Camera-type eye (tissue), 1 donor: ENCODE results near the gene PDP2. TPM values are rescaled to one million over a fixed set of nuclear protein-coding genes. Genes with fewer than 3 reads are reported as not detected.

ENCODE experiments used
- total RNA-seq: library from RNA; depleted of rRNA; stranded (reverse); fragments of >200 nt; gene quantifications from one replicate; pipeline ENCODE4 v1.2.3, GENCODE V29; 2014

PDP2 gene
- total RNA-seq = 12.7 TPM

GRCh38 chr16:66880288-66881013 lies at the start of gene PDP2:
TSS of gene PDP2 (plus strand) at chr16:66880515. CDS start at chr16:66884285, 3,770 bp downstream.

GRCh38 chr16:66844342-66845079 lies 35.8 kb upstream of the PDP2 start, which contains the start of gene CA7:
TSS of gene CA7 (plus strand) at chr16:66844414. CDS start at chr16:66844488, 74 bp downstream.

GRCh38 chr16:66918803-66919568 lies 38.7 kb downstream of the PDP2 start, which contains the start of gene CDH16:
TSS of gene CDH16 (minus strand) at chr16:66918885. CDS start at chr16:66918065, 820 bp downstream.

GRCh38 chr16:66925322-66925840 lies 45.1 kb downstream of the PDP2 start, which contains the start of gene RRAD:
TSS of gene RRAD (minus strand) at chr16:66925535. CDS start at chr16:66925179, 356 bp downstream.

GRCh38 chr16:66934138-66934838 lies 54.0 kb downstream of the PDP2 start, which contains the start of gene CIAO2B:
TSS of gene CIAO2B (minus strand) at chr16:66934402. CDS start at chr16:66934364, 38 bp downstream.

GRCh38 chr16:66935314-66936011 lies 55.1 kb downstream of the PDP2 start, which contains the start of gene CES2:
TSS of gene CES2 (plus strand) at chr16:66935516. CDS start at chr16:66935636, 120 bp downstream.

Other genes with a start within 250 kb of the PDP2 start
- 43.5 TPM for gene CMTM4, start 183.8 kb upstream of the PDP2 start, total RNA-seq
- 226 TPM for gene DYNC1LI2, start 128.9 kb upstream of the PDP2 start, total RNA-seq
- not detected for gene TERB1, start 78.9 kb upstream of the PDP2 start, total RNA-seq
- gene NAE1, start 49.5 kb upstream of the PDP2 start, total RNA-seq = 90.3 TPM
- gene CA7, start 36.1 kb upstream of the PDP2 start, total RNA-seq = not detected
- gene CDH16, start 38.4 kb downstream of the PDP2 start, total RNA-seq = not detected
- gene RRAD, start 45.0 kb downstream of the PDP2 start, total RNA-seq = 52.9 TPM
- 87.1 TPM for gene CIAO2B, start 53.9 kb downstream of the PDP2 start, total RNA-seq
- gene CES2, start 55.0 kb downstream of the PDP2 start, total RNA-seq = 34.1 TPM
- gene CES3, start 80.8 kb downstream of the PDP2 start, total RNA-seq = 0.77 TPM
- gene CES4A, start 108.1 kb downstream of the PDP2 start, total RNA-seq = 8.9 TPM
- gene CBFB, start 148.6 kb downstream of the PDP2 start, total RNA-seq = 47.7 TPM
- 28.2 TPM for gene PHAF1, start 229.4 kb downstream of the PDP2 start, total RNA-seq